B cell (primary cell): ENCODE data around the gene MFAP1. TPM values are rescaled to one million over a fixed set of nuclear protein-coding genes. Genes with fewer than 3 reads are reported as not detected.

Source experiments
- ATAC-seq: fragments of 200-7000 bp; cut with Tn5 transposase; one replicate; pipeline ENCODE4 v1.10.0; 2021; ENCODE audit warnings: low read depth, mild to moderate bottlenecking, moderate number of reproducible peaks, moderate library complexity
- CTCF ChIA-PET: fragments of 350-600 bp; sonication (Branson Sonifier 250); formaldehyde crosslinking; loops from one replicate; lab custom pipeline; 2021; ENCODE audit warnings: antibody characterized with exemption, inconsistent platforms; lab: Charles Lee
- POLR2A ChIA-PET: fragments of 350-600 bp; sonication (Branson Sonifier 250); formaldehyde crosslinking; loops from one replicate; lab custom pipeline; 2021; ENCODE audit warnings: antibody characterized with exemption; lab: Charles Lee
- DNase-seq: peaks from one replicate; pipeline ENCODE4 v3.0.0; 2013
- H2AFZ ChIP-seq: 2 replicates; pipeline ENCODE4 v1.6.1; 2012; ENCODE audit warnings: mild to moderate bottlenecking, low read depth, low read length; ENCODE audit not compliant: insufficient read depth, poor library complexity, severe bottlenecking
- H3K27ac ChIP-seq, 2 donors: 1 replicate in 1 of 2; 2 replicates in 1 of 2; pipeline ENCODE4 v1.5.1; 2012 to 2013; ENCODE audit warnings: low read length in 2 of 2, mild to moderate bottlenecking in 2 of 2, moderate library complexity in 1 of 2
- H3K27me3 ChIP-seq, 4 experiments: fragments of 200-600 bp in 1 of 4; sonication (generic) in 1 of 4; replicated peaks in 1 of 4; 1 replicate in 2 of 4; 2 replicates in 2 of 4; pipeline versions ENCODE4 v1.6.1 to v1.7.0; 2013 to 2016; ENCODE audit warnings: low read length in 3 of 4, mild to moderate bottlenecking in 2 of 4, mixed read lengths in 1 of 4, moderate library complexity in 1 of 4; ENCODE audit not compliant: insufficient read depth in 4 of 4, control insufficient read depth in 3 of 4; ENCODE audit errors: control extremely low read depth in 1 of 4
- H3K36me3 ChIP-seq, 2 experiments: replicated peaks in 1 of 2; 1 replicate in 1 of 2; 2 replicates in 1 of 2; pipeline versions ENCODE4 v1.6.1 to v1.7.1; 2013; ENCODE audit warnings: low read length in 1 of 2; ENCODE audit not compliant: insufficient read depth in 2 of 2, control insufficient read depth in 1 of 2; ENCODE audit errors: control extremely low read depth in 1 of 2, extremely low read depth in 1 of 2
- H3K4me1 ChIP-seq, 2 donors: fragments of 200-600 bp in 1 of 2; sonication (generic) in 1 of 2; 1 replicate in 1 of 2; 2 replicates in 1 of 2; pipeline versions ENCODE4 v1.5.1 to v1.6.1; 2013 to 2017; ENCODE audit warnings: low read length in 2 of 2; ENCODE audit not compliant: control insufficient read depth in 2 of 2, insufficient read depth in 2 of 2
- H3K4me2 ChIP-seq: replicated peaks from 2 replicates; pipeline ENCODE3; 2012; ENCODE audit warnings: mild to moderate bottlenecking, low read depth, low read length; ENCODE audit not compliant: poor library complexity, severe bottlenecking
- H3K4me3 ChIP-seq, 5 experiments: fragments of 200-600 bp in 1 of 5; sonication (generic) in 1 of 5; 1 replicate in 3 of 5; 2 replicates in 2 of 5; pipeline versions ENCODE4 v1.5.1 to v1.7.0; 2011 to 2016; ENCODE audit warnings: low read length in 4 of 5, mild to moderate bottlenecking in 4 of 5, low read depth in 2 of 5, control low read depth in 1 of 5, moderate library complexity in 1 of 5; ENCODE audit not compliant: insufficient read depth in 1 of 5; ENCODE audit errors: control extremely low read depth in 1 of 5, extremely low read depth in 1 of 5
- H3K79me2 ChIP-seq: fragments of 200-600 bp; sonication (generic); one replicate; pipeline ENCODE4 v1.6.0; 2016; ENCODE audit warnings: low read length; ENCODE audit not compliant: control insufficient read depth, insufficient read depth
- H3K9ac ChIP-seq: fragments of 200-600 bp; sonication (generic); 2 replicates; pipeline ENCODE4 v1.6.1; 2017; ENCODE audit warnings: mild to moderate bottlenecking, low read length, moderate library complexity
- H3K9me3 ChIP-seq, 3 donors: one replicate each; pipeline versions ENCODE4 v1.6.1 to v1.7.1; 2013; ENCODE audit warnings: low read length in 2 of 3; ENCODE audit not compliant: control insufficient read depth in 2 of 3, insufficient read depth in 1 of 3; ENCODE audit errors: control extremely low read depth in 1 of 3
- H4K20me1 ChIP-seq: 2 replicates; pipeline ENCODE4 v1.6.0; 2012; ENCODE audit warnings: mild to moderate bottlenecking, low read length; ENCODE audit not compliant: insufficient read depth, control insufficient read depth, poor library complexity, severe bottlenecking
- H3K27ac Mint-ChIP-seq: one replicate; pipeline ENCODE4 v1.8.0; 2021; ENCODE audit warnings: mixed read lengths
- H3K27me3 Mint-ChIP-seq: one replicate; pipeline ENCODE4 v1.8.0; 2021; ENCODE audit warnings: mixed read lengths
- H3K4me1 Mint-ChIP-seq: one replicate; pipeline ENCODE4 v1.8.0; 2021; ENCODE audit warnings: mixed read lengths
- H3K4me3 Mint-ChIP-seq: one replicate; pipeline ENCODE4 v1.8.0; 2021; ENCODE audit warnings: mixed read lengths
- H3K9me3 Mint-ChIP-seq: one replicate; pipeline ENCODE4 v1.8.0; 2022; ENCODE audit warnings: mixed read lengths; ENCODE audit not compliant: insufficient read depth
- EZH2 ChIP-seq: IDR thresholded peaks from 2 replicates; pipeline ENCODE4 v1.6.1; 2012; ENCODE audit warnings: borderline replicate concordance, low read depth, mild to moderate bottlenecking, moderate library complexity, low read length; ENCODE audit not compliant: insufficient read depth, poor library complexity, severe bottlenecking
- WGBS: methylation state at CpG from one replicate; pipeline ENCODE4 v1.1.5; 2013; ENCODE audit warnings: missing lambda C conversion rate; ENCODE audit not compliant: insufficient coverage; 5-methylcytosine and 5-hydroxymethylcytosine counted together
- intact Hi-C: fragments of 100-400 bp; cut with micrococcal nuclease; formaldehyde crosslinking; loops from one replicate; pipeline ENCODE4 v1.10.0; 2022
- polyA plus RNA-seq: library from polyadenylated mRNA; depleted of rRNA; stranded (reverse); fragments of >200 nt; gene quantifications from 2 replicates; pipeline ENCODE4 v1.2.3, GENCODE V29; 2012
- total RNA-seq, 2 donors: library from RNA; stranded (reverse); fragments of 120-200 nt in 1 of 2; gene quantifications; 1 replicate in 1 of 2; 2 replicates in 1 of 2; pipeline versions ENCODE4 v1.2.3 to v1.2.4, GENCODE V29; 2013 to 2022
- TF ChIP-seq, protein P1 (sequence below): fragments of 200-600 bp; IDR thresholded peaks from one replicate; pipeline ENCODE4 v1.8.0; 2022; ENCODE audit warnings: antibody characterized with exemption, mild to moderate bottlenecking

Gene MFAP1
- total and polyA plus RNA-seq, 2 donors (not counting 1 experiment from before 2014, with no cell fraction given): 3.4 to 22.1 TPM

GRCh38 chr15:43769584-43770228 is 54.8 kb downstream of the MFAP1 start:
- no peak for TF ChIP-seq EZH2
- TF ChIP-seq, protein P1, sequence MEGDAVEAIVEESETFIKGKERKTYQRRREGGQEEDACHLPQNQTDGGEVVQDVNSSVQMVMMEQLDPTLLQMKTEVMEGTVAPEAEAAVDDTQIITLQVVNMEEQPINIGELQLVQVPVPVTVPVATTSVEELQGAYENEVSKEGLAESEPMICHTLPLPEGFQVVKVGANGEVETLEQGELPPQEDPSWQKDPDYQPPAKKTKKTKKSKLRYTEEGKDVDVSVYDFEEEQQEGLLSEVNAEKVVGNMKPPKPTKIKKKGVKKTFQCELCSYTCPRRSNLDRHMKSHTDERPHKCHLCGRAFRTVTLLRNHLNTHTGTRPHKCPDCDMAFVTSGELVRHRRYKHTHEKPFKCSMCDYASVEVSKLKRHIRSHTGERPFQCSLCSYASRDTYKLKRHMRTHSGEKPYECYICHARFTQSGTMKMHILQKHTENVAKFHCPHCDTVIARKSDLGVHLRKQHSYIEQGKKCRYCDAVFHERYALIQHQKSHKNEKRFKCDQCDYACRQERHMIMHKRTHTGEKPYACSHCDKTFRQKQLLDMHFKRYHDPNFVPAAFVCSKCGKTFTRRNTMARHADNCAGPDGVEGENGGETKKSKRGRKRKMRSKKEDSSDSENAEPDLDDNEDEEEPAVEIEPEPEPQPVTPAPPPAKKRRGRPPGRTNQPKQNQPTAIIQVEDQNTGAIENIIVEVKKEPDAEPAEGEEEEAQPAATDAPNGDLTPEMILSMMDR: peak; percentile 90
- Histone ChIP-seq H3K79me2 (no peaks in the 10 kb centered on the region), H3K9me3 (no peaks in the 10 kb centered on the region), H3K4me2 (no peak overlapping the region), H3K36me3 (peaks cover 24 to 81% of the 10 kb centered on the region in 2 experiments), H3K9ac (no peak overlapping the region), H3K4me3 (no peak overlapping the region), H3K27me3 (no peaks in the 10 kb centered on the region), H3K4me1 (no peaks in the 10 kb centered on the region), H2AFZ (no peak overlapping the region), H4K20me1 (peaks cover 50% of the 10 kb centered on the region), H3K27ac (no peak overlapping the region)
- intact Hi-C loops: loop anchor here (1.0 to 5.0 kb wide), 2 partner anchors 8 to 33 kb away; partner anchors contain the start of genes HYPK and SERINC4
- 68% methylated on average over 2 of the region's 5 CpGs for WGBS
- POLR2A ChIA-PET: interaction anchor here (1.1 kb wide), 1 partner anchor 55 kb away, joined by 3 read pairs; the partner anchor contains the start of gene MFAP1
- Mint-ChIP-seq H3K27me3 (no peaks in the 10 kb centered on the region), H3K4me3 (no peak overlapping the region), H3K9me3 (no peaks in the 10 kb centered on the region), H3K27ac (no peak overlapping the region), H3K4me1 (peaks cover 19% of the 10 kb centered on the region)
- peak; percentile 78 for ATAC-seq
- CTCF ChIA-PET: interaction anchor here (0.7 to 11.4 kb wide), 16 partner anchors 9 to 146 kb away, joined by 4 to 150 read pairs (median 6); partner anchors contain the start of genes HYPK, MFAP1, PDIA3 and SERF2
- DNase-seq: peak; percentile 74

DNA sequence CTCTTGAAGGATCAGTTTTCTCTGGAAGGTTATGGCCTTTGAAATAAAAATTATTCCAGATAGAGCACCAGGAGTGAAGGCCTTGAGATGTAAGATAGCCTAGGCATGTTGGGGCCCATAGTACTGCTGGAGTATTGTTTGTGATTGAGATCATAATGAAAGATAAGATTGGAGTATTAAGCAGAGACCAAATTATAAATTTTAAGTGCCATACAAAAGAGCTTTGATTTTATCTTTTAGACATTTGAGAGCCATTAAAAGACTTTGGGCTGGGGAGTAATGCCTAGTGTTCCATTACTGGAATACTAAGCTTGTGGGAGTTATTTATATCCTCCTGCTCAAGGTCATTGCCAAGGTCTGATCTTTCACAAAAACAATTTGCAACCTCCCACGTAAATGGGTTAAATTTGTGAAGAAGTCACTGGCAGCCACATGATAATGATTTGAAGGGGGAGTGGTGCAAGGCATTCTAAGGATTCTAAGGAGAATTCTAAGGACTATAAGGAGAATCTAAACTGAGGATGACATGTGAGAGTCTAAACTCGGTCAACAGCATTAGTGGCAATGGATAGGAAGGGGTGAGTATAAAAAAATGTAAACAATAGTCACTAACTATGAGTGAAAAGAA is 60.6 kb downstream of the MFAP1 start:
- Histone ChIP-seq H3K4me3 (no peak overlapping the region), H3K79me2 (peaks cover 11% of the 10 kb centered on the region), H3K4me1 (no peaks in the 10 kb centered on the region), H2AFZ (no peak overlapping the region), H3K4me2 (no peak overlapping the region), H3K36me3 (peaks cover 20 to 83% of the 10 kb centered on the region in 2 experiments), H3K27ac (no peak overlapping the region), H3K9me3 (no peaks in the 10 kb centered on the region), H4K20me1 (peaks cover 37% of the 10 kb centered on the region), H3K9ac (no peak overlapping the region), H3K27me3 (no peaks in the 10 kb centered on the region)
- CTCF ChIA-PET: no interaction called here
- Mint-ChIP-seq H3K4me1 (no peaks in the 10 kb centered on the region), H3K27ac (no peak overlapping the region), H3K9me3 (no peaks in the 10 kb centered on the region), H3K4me3 (no peak overlapping the region), H3K27me3 (no peaks in the 10 kb centered on the region)
- TF ChIP-seq, protein P1: no peak
- no peak for TF ChIP-seq EZH2
- no CpG with 5 or more reads among the region's 2 CpGs for WGBS
- intact Hi-C loops: no loop called here
- POLR2A ChIA-PET: no interaction called here
- DNase-seq (no peak), ATAC-seq (no peak)
